ENCODE data around the gene NOMO2.
"Not testable (repeated sequence)": the region's sequence is repeated elsewhere in the genome, so short reads cannot be mapped to it uniquely, and the experiment has no call there.

NOMO2 gene

DNA sequence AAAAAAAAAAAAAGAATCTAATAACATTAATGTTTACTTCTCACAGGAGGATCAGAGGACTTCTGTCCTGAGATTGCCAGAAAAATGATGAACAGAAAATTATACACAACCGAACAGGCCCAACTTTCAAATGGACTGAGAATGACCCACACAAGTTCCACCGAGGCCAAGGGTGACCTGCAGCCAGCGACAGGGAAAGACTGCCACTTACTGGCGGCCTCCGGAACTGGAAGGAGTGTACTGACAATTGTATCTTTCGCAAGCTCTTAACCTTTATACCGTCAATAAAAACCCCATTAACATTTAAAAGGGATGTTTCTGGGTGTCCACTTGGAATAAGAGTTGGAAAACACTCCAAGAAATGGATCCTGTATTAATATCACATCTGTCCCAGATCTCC lies 63.5 kb downstream of the NOMO2 start:
- not testable (repeated sequence) for DNase-seq

DNA sequence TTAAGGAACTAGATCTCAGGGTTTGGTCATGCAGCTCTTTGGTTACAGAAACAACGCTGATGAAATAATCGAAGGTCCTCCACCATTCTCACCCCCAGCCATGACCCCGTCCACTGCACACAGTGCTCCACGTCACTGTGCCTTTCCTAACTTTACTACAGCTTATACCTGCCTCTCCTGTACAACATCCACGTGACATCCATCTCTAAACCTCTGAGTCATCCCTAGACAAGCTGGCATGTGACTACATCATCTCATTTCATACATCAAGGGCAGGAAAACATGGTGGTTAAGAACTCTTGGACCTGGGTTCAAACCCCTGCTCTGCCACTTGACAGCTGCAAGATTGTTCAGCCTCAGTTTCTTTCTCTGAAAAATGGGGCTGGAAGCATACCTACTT lies 64.9 kb downstream of the NOMO2 start:
- DNase-seq = not testable (repeated sequence)

DNA sequence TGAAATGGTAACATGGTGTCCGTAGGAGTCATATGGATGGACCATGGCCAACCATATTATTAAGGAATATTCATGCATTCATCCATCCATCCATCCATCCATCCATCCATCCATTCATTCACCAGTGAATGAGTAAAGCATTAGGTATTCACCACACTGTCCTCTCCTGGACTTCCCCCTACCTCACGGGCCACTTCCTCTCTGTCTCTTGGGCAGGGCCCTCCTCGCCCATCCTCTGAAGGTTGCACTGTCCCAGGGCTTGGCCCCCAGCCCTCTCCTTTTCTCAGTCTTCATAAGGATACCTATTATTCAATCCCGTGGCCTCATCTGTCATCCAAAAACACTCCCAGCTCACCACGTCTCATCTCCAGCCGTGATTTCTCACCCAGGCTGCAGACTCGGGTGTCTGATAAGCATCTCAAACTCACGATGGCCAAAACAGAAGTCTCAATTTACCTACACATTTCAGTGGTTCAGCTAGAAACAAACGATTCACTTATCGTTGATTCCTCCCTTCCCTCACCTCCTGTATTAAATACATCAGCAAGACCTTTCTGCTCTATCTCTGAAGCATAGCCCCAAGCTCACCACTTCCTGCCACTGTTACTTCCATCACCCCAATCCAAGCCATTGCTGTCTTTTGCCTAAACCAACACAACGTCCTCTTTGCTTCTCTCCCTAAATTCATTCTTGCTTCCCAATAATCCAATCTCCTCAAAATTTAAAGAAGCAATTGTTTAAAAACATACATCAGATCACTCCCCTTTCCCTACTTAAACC lies 69.6 kb downstream of the NOMO2 start:
- not testable (repeated sequence) for DNase-seq

DNA sequence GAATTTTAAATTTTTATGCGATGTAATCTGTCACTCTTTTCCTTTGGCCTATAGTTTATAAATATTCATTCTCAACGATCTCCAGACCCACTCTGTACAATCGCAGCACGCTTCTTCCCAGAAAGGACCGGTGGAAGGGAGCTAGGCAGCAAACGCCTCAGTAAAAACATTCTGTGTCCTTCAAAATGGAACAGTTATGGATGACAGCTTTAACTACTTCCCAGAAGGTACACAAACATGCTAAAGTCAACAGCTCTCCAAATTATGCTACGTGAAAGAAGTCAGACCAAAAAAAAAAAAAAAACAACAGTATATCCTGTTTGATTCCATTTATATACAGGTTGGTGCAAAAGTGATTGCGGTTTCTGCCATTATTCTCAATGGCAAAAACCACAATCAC lies 125.9 kb downstream of the NOMO2 start:
- DNase-seq = not testable (repeated sequence)

DNA sequence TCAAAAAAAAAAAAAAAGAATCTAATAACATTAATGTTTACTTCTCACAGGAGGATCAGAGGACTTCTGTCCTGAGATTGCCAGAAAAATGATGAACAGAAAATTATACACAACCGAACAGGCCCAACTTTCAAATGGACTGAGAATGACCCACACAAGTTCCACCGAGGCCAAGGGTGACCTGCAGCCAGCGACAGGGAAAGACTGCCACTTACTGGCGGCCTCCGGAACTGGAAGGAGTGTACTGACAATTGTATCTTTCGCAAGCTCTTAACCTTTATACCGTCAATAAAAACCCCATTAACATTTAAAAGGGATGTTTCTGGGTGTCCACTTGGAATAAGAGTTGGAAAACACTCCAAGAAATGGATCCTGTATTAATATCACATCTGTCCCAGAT lies 146.1 kb downstream of the NOMO2 start:
- DNase-seq = not testable (repeated sequence)

DNA sequence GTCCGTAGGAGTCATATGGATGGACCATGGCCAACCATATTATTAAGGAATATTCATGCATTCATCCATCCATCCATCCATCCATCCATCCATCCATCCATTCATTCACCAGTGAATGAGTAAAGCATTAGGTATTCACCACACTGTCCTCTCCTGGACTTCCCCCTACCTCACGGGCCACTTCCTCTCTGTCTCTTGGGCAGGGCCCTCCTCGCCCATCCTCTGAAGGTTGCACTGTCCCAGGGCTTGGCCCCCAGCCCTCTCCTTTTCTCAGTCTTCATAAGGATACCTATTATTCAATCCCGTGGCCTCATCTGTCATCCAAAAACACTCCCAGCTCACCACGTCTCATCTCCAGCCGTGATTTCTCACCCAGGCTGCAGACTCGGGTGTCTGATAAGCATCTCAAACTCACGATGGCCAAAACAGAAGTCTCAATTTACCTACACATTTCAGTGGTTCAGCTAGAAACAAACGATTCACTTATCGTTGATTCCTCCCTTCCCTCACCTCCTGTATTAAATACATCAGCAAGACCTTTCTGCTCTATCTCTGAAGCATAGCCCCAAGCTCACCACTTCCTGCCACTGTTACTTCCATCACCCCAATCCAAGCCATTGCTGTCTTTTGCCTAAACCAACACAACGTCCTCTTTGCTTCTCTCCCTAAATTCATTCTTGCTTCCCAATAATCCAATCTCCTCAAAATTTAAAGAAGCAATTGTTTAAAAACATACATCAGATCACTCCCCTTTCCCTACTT lies 152.2 kb downstream of the NOMO2 start:
- not testable (repeated sequence) for DNase-seq

DNA sequence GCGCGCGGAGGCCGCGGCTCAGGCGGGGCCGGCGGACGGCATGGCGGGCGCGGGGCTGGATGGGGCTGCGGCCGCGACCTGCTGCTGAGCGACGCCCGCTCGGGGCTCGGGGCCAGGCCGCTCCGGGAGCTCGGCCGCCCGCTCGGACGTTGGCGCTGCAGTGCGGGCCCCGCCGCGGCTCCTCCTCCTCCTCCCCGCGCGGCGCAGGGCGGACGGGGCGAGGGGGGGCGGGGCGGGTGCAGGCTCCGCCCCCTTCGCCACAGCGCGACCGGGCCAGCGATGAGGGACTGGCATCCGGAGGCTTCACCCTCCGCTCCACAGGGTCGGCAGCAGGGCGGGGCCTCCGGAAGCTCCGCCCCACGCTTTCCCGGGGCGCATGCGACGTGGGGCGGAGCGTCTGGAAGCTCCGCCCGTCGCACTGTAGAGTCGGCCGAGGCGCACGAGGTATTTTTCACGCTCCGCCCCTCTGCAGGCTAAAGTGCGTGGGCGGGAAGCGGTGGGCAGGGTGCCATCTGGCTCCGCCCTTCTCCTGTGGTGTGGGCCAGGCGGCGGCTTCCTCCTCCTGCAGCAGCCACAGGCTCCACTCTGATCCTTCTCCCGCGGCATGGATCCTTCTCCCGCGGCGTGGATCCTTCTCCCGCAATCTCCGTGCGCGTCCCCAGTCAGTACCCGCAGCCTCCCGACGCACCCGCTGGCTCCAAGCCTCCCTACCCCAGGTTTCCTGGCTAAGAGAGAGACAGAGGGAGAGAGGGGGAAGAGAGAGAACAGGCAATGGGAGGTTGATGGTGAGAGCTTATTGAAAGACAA lies 159.8 kb downstream of the NOMO2 start:
- DNase-seq = not testable (repeated sequence)

DNA sequence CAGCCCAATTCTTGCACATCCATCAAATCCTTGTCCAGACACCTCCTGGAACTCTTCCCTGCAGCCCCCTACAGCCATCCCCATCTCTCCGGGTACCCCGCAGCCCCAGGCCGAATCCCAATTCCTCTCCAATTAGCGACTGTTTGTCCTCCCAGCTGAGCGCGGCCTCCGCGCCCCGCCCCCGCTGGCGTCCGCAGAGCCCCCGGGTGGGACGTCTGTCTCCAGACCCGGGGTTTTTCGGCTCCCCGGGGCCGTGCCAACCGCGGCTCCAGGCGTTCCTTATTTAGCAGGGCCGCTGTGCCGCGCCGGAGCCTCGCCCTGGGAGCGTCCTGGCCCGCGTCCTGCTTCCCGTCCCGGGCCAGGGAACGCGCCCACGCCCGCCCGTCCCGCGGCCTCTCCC lies 160.7 kb downstream of the NOMO2 start:
- not testable (repeated sequence) for DNase-seq

DNA sequence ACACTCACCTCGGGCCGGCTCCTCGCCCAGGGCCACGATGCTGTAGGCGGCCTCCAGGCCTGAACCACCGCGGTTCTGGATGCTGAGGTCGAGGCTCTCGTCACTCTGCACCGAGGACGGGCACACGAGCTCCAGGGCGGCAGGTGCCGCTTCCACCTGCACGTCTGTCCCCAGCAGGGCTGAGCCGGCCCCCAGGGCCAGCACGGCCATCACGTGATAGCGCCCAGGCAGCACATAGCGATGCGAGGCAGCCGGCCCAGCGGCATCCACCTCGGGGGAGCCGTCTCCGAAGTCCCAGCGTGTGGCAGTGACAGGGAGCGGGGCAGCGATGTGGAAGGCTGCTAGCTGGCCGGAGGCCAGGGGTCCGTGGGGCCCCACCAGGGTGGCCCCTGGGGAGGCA lies 167.5 kb downstream of the NOMO2 start:
- DNase-seq = not testable (repeated sequence)

DNA sequence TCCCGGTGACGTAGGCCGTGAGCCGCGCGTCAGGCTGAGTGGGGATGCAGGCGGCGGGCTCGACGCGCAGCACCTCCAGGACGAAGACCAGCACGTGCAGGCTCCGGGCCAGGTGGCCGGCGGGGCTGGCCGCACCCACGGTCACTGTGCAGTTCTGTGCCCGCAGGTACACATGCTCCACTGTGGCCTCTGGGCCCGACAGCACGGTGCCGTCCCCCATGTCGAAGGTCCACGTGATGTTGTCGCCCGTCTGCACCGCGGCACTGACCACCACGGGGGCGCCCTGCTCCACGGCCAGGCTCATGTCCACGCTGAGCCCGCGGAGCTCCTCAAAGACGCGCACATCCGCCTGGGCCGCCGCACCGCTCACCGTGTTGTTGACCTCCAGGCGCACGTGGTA lies 174.1 kb downstream of the NOMO2 start:
- DNase-seq = not testable (repeated sequence)

DNA sequence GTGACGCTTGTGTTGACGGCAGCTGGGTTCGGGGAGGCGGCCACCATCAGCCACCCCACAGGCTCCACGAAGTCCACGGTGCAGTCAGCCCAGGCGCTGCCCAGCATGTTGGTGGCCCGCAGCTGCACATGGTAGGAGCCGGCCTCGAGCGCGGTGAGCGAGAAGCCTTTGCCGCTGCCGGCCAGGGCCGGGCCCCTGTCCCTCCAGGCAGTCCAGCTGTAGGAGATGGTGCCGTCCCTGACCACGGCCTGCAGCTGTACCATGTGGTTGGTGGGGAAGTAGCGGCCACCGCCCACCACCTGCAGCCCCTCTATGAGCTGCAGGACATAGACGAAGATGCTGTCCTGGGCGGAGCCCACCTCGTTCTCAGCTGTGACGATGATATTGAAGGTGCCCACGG lies 175.4 kb downstream of the NOMO2 start:
- DNase-seq = not testable (repeated sequence)

DNA sequence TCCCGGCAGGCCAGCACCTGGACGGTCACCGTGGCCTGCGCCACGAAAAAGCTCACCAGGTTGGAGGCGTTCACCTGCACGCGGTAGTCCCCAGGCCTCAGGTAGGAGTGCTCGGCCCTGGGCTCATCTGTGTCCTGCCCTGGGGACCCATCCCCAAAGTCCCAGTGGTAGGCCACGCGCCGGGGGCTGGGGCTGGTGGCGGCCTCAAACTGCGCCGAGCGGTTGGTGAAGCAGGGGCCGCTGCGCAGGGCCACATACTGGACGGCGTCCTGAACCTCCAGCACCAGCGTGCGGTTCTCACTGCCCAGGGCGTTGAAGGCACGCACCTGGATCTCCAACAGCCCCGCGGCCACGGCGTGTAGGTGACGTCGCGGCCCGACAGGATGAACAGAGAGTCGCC lies 176.6 kb downstream of the NOMO2 start:
- DNase-seq = not testable (repeated sequence)

DNA sequence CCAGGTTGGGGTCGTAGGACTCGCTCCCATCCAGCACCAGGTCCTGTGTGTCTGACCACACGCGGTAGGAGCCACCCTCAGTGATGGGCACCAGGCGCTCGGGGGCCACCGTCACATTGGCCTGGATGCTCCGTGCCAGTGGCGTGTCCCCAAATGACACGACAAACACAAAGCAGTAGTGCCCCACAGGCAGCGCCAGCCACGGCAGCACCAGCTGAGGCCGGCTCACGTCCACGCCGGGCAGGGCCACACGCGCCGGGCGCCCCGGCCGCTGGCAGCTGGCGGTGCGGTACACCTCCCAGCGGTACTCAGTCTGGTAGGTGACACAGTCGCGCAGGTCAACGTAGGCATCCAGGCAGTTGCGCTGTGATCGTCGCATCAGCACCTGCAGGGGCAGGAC lies 177.0 kb downstream of the NOMO2 start:
- not testable (repeated sequence) for DNase-seq

DNA sequence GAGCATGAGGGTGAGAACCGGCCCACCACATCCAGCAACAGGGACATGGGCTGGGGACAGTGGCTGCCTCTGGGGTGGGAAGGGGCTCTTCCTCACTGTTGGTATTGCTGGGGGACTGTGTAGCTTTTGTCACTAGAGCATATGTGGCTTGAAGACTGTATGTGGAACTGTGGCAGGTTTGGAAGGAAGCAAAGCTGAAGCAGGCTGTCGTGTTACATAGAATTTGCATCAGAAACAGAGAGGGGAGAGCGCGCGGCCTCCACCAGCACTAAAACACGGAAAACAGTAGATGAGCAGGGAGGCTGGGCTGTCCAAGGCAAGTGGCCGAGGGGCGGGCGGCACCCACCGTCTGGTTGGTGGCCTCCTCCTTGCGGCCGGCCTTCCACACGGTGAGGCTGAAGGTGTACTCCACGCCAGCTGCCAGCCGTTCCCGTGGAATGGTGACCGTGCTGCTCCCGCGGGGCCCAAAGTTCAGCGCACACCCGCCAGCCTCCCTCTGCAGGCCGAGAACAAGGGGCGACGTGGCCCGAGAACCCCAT lies 177.7 kb downstream of the NOMO2 start:
- not testable (repeated sequence) for DNase-seq

DNA sequence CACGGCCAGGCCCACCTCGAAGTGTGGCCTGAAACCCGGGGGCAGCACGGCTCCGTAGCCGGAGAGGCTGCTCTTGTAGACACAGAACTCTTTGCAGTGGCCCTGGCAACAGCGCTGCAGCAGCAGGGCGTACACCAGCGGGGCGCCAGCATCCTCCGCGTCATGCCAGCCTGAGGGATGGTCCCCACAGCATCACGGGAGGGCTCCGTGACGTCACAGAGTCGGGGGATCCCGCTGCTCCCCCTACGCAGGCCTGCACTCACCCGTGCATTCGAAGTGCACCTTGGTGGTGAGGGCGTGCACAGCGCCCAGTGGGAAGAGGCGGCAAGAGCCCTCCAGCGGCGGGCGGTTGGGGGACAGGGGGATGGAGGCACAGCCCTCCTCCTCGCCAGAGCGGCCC lies 179.2 kb downstream of the NOMO2 start:
- not testable (repeated sequence) for DNase-seq

Measured in NCI-H2081 (cell line).